Measurements from ENCODE around the gene COMMD6.

Gene COMMD6

GRCh38 chr13:75514080-75514995 lies 23.3 kb downstream of the COMMD6 start:
- H4K20me1 ChIP-seq (ENCODE audit: control insufficient read depth, insufficient read depth, low read depth, low read length) = no peaks in the 10 kb centered on the region
- H3K9me3 ChIP-seq (ENCODE audit: control insufficient read depth, insufficient read depth, low read length) = peaks cover 4% of the 10 kb centered on the region; the same call in 1 of the 2 replicates
- no peak for TF ChIP-seq CTCF (IDR thresholded peaks at IDR 0.05; ENCODE audit: low read depth, low read length, poor library complexity, severe bottlenecking)
- TF ChIP-seq EZH2phosphoT487 (IDR thresholded peaks at IDR 0.05; ENCODE audit: borderline replicate concordance, low read length) = no peak
- H3K27ac ChIP-seq (ENCODE audit: low read depth, low read length) = no peak overlapping the region
- H3F3A ChIP-seq (ENCODE audit: control insufficient read depth, insufficient read depth) = 0 out of 2 replicates have a peak, but pooled peaks cover 1% of the 10 kb centered on the region
- H3K9me2 ChIP-seq (replicated peaks; ENCODE audit: control insufficient read depth, low read length) = no peaks in the 10 kb centered on the region
- H3K4me3 ChIP-seq (ENCODE audit: low read length) = no peak overlapping the region
- H3K27me3 ChIP-seq (ENCODE audit: control insufficient read depth, low read length) = no peaks in the 10 kb centered on the region
- no peaks in the 10 kb centered on the region for H3K36me3 ChIP-seq (ENCODE audit: control insufficient read depth, low read length)
- H3K4me1 ChIP-seq (ENCODE audit: control insufficient read depth, low read length) = peaks cover 8% of the 10 kb centered on the region
- no peak overlapping the region for H3K4me2 ChIP-seq (ENCODE audit: low read length)
- H3K79me2 ChIP-seq (ENCODE audit: control insufficient read depth, low read length) = no peaks in the 10 kb centered on the region

- TF ChIP-seq CTCF (IDR thresholded peaks at IDR 0.05; ENCODE audit: low read depth, low read length, poor library complexity, severe bottlenecking) (no peak), EZH2phosphoT487 (IDR thresholded peaks at IDR 0.05; ENCODE audit: borderline replicate concordance, low read length) (no peak)
- Histone ChIP-seq H3K27me3 (ENCODE audit: control insufficient read depth, low read length) (no peaks in the 10 kb centered on the region), H3K9me3 (ENCODE audit: control insufficient read depth, insufficient read depth, low read length) (peaks cover 4% of the 10 kb centered on the region; the same call in 1 of the 2 replicates), H3K4me2 (ENCODE audit: low read length) (no peak overlapping the region), H3K27ac (ENCODE audit: low read depth, low read length) (no peak overlapping the region), H3F3A (ENCODE audit: control insufficient read depth, insufficient read depth) (0 out of 2 replicates have a peak, but pooled peaks cover 5% of the 10 kb centered on the region), H3K9me2 (replicated peaks; ENCODE audit: control insufficient read depth, low read length) (no peaks in the 10 kb centered on the region), H3K4me1 (ENCODE audit: control insufficient read depth, low read length) (peaks cover 8% of the 10 kb centered on the region), H3K4me3 (ENCODE audit: low read length) (no peak overlapping the region), H4K20me1 (ENCODE audit: control insufficient read depth, insufficient read depth, low read depth, low read length) (no peaks in the 10 kb centered on the region), H3K79me2 (ENCODE audit: control insufficient read depth, low read length) (no peaks in the 10 kb centered on the region), H3K36me3 (ENCODE audit: control insufficient read depth, low read length) (no peaks in the 10 kb centered on the region)
These were observed 24.4 kb downstream of the COMMD6 start for GRCh38 chr13:75513271-75513670.

DNA sequence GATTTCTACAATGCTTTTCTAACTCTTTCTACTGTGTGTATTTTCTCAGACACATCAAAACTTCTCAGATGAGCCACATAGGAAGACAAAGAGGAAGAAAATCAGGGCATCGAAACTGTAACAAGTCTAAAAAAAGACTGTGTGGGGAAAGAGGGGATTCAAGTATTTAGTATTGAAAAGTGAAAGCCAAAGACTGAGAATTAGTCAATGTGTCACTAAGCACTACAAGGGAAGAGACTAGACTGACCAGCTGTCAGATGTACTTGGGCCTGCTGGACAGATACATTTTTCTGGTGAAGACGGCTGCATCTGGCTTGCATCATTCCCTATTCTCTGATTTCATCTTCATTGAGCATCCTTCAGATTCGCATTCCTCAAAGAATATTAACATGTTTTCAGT lies 25.4 kb downstream of the COMMD6 start:
- H3K4me3 ChIP-seq (ENCODE audit: low read length) = no peak overlapping the region

More for the DNA sequence above, 25.4 kb downstream of the COMMD6 start:
- Histone ChIP-seq H3K27me3 (ENCODE audit: control insufficient read depth, low read length) (no peaks in the 10 kb centered on the region), H3K9me2 (replicated peaks; ENCODE audit: control insufficient read depth, low read length) (no peaks in the 10 kb centered on the region), H3K27ac (ENCODE audit: low read depth, low read length) (no peak overlapping the region), H3K36me3 (ENCODE audit: control insufficient read depth, low read length) (no peaks in the 10 kb centered on the region), H3K9me3 (ENCODE audit: control insufficient read depth, insufficient read depth, low read length) (peaks cover 4% of the 10 kb centered on the region; the same call in 1 of the 2 replicates), H3K4me1 (ENCODE audit: control insufficient read depth, low read length) (peaks cover 12% of the 10 kb centered on the region), H4K20me1 (ENCODE audit: control insufficient read depth, insufficient read depth, low read depth, low read length) (no peaks in the 10 kb centered on the region), H3K4me2 (ENCODE audit: low read length) (peak overlapping the region; percentile 39), H3K79me2 (ENCODE audit: control insufficient read depth, low read length) (no peaks in the 10 kb centered on the region), H3F3A (ENCODE audit: control insufficient read depth, insufficient read depth) (0 out of 2 replicates have a peak, but pooled peaks cover 5% of the 10 kb centered on the region)
- no peak for TF ChIP-seq EZH2phosphoT487 (IDR thresholded peaks at IDR 0.05; ENCODE audit: borderline replicate concordance, low read length)
- TF ChIP-seq CTCF (IDR thresholded peaks at IDR 0.05; ENCODE audit: low read depth, low read length, poor library complexity, severe bottlenecking) = no peak
